Measurements from ENCODE around the gene ARMH1.

Gene ARMH1

GRCh38 chr1:44688760-44689446 is 14.4 kb downstream of the ARMH1 start:
- H3K27ac ChIP-seq (ENCODE audit: low read depth, low read length) = no peak overlapping the region
- H3K27me3 ChIP-seq (ENCODE audit: control insufficient read depth, low read length) = no peaks in the 10 kb centered on the region
- H4K20me1 ChIP-seq (ENCODE audit: control insufficient read depth, insufficient read depth, low read depth, low read length) = no peaks in the 10 kb centered on the region
- H3K9me2 ChIP-seq (replicated peaks; ENCODE audit: control insufficient read depth, low read length) = no peaks in the 10 kb centered on the region
- no peaks in the 10 kb centered on the region; the same call in 1 of the 2 replicates for H3F3A ChIP-seq (ENCODE audit: control insufficient read depth, insufficient read depth)
- H3K4me3 ChIP-seq (ENCODE audit: low read length) = no peak overlapping the region
- H3K79me2 ChIP-seq (ENCODE audit: control insufficient read depth, low read length) = no peaks in the 10 kb centered on the region
- no peaks in the 10 kb centered on the region for H3K9me3 ChIP-seq (ENCODE audit: control insufficient read depth, insufficient read depth, low read length)
- peaks cover 22% of the 10 kb centered on the region for H3K4me1 ChIP-seq (ENCODE audit: control insufficient read depth, low read length)
- TF ChIP-seq EZH2phosphoT487 (IDR thresholded peaks at IDR 0.05; ENCODE audit: borderline replicate concordance, low read length) (no peak), CTCF (IDR thresholded peaks at IDR 0.05; ENCODE audit: low read depth, low read length, poor library complexity, severe bottlenecking) (no peak)
- H3K36me3 ChIP-seq (ENCODE audit: control insufficient read depth, low read length) = no peaks in the 10 kb centered on the region
- H3K4me2 ChIP-seq (ENCODE audit: low read length) = no peak overlapping the region

- H3K4me2 ChIP-seq (ENCODE audit: low read length) = no peak overlapping the region
- H3K9me3 ChIP-seq (ENCODE audit: control insufficient read depth, insufficient read depth, low read length) = no peaks in the 10 kb centered on the region
- no peak overlapping the region for H3K4me3 ChIP-seq (ENCODE audit: low read length)
These were observed 14.9 kb downstream of the ARMH1 start for GRCh38 chr1:44689447-44689765.

GRCh38 chr1:44693159-44693558 is 18.6 kb downstream of the ARMH1 start:
- H3F3A ChIP-seq (ENCODE audit: control insufficient read depth, insufficient read depth) = peaks cover 4% of the 10 kb centered on the region; the same call in 1 of the 2 replicates
- H4K20me1 ChIP-seq (ENCODE audit: control insufficient read depth, insufficient read depth, low read depth, low read length) = no peaks in the 10 kb centered on the region
- no peaks in the 10 kb centered on the region for H3K9me2 ChIP-seq (replicated peaks; ENCODE audit: control insufficient read depth, low read length)
- no peaks in the 10 kb centered on the region for H3K79me2 ChIP-seq (ENCODE audit: control insufficient read depth, low read length)
- peaks cover 48% of the 10 kb centered on the region for H3K4me1 ChIP-seq (ENCODE audit: control insufficient read depth, low read length)
- H3K36me3 ChIP-seq (ENCODE audit: control insufficient read depth, low read length) = no peaks in the 10 kb centered on the region
- no peaks in the 10 kb centered on the region for H3K27me3 ChIP-seq (ENCODE audit: control insufficient read depth, low read length)
- H3K27ac ChIP-seq (ENCODE audit: low read depth, low read length) = no peak overlapping the region
- H3K9me3 ChIP-seq (ENCODE audit: control insufficient read depth, insufficient read depth, low read length) = no peaks in the 10 kb centered on the region
- H3K4me2 ChIP-seq (ENCODE audit: low read length) = no peak overlapping the region
- TF ChIP-seq CTCF (IDR thresholded peaks at IDR 0.05; ENCODE audit: low read depth, low read length, poor library complexity, severe bottlenecking) (no peak), EZH2phosphoT487 (IDR thresholded peaks at IDR 0.05; ENCODE audit: borderline replicate concordance, low read length) (no peak)
- H3K4me3 ChIP-seq (ENCODE audit: low read length) = no peak overlapping the region

More at GRCh38 chr1:44689447-44689765, 14.9 kb downstream of the ARMH1 start:
- no peaks in the 10 kb centered on the region for H3F3A ChIP-seq (ENCODE audit: control insufficient read depth, insufficient read depth)
- H3K27ac ChIP-seq (ENCODE audit: low read depth, low read length) = no peak overlapping the region
- no peaks in the 10 kb centered on the region for H3K36me3 ChIP-seq (ENCODE audit: control insufficient read depth, low read length)
- TF ChIP-seq CTCF (IDR thresholded peaks at IDR 0.05; ENCODE audit: low read depth, low read length, poor library complexity, severe bottlenecking) (no peak), EZH2phosphoT487 (IDR thresholded peaks at IDR 0.05; ENCODE audit: borderline replicate concordance, low read length) (no peak)
- H3K9me2 ChIP-seq (replicated peaks; ENCODE audit: control insufficient read depth, low read length) = no peaks in the 10 kb centered on the region
- peaks cover 22% of the 10 kb centered on the region for H3K4me1 ChIP-seq (ENCODE audit: control insufficient read depth, low read length)
- H3K79me2 ChIP-seq (ENCODE audit: control insufficient read depth, low read length) = no peaks in the 10 kb centered on the region
- H4K20me1 ChIP-seq (ENCODE audit: control insufficient read depth, insufficient read depth, low read depth, low read length) = no peaks in the 10 kb centered on the region
- H3K27me3 ChIP-seq (ENCODE audit: control insufficient read depth, low read length) = no peaks in the 10 kb centered on the region

Data from DOHH2 (cell line).